ENCODE data around the gene PSMC3IP.
"Not testable (repeated sequence)": the region's sequence is repeated elsewhere in the genome, so short reads cannot be mapped to it uniquely, and the experiment has no call there.

PSMC3IP gene

GRCh38 chr17:42577532-42578281 is at the start of gene PSMC3IP:
PSMC3IP (minus strand) TSS chr17:42577729; CDS start chr17:42577686, 43 bp downstream.
- Histone ChIP-seq H3K36me3 (ENCODE audit: control insufficient read depth in 1 of 2, insufficient read depth in 2 of 2, low read length in 2 of 2) (peaks cover 42 to 59% of the 10 kb centered on the region in 2 donors), H3K27me3 (ENCODE audit: control insufficient read depth in 1 of 2, insufficient read depth in 2 of 2, low read length in 2 of 2) (no peaks in the 10 kb centered on the region), H3K9me3 (ENCODE audit: control insufficient read depth in 1 of 2, low read length in 2 of 2) (no peaks in the 10 kb centered on the region), H3K4me1 (ENCODE audit: control insufficient read depth in 1 of 2, insufficient read depth in 2 of 2, low read length in 2 of 2) (peaks cover 17 to 22% of the 10 kb centered on the region in 2 donors), H3K9ac (ENCODE audit: low read depth in 1 of 2, low read length in 2 of 2) (peak within 1 kb of the TSS; percentile 77 to 95), H3K4me3 (ENCODE audit: low read depth in 1 of 2, low read length in 2 of 2) (peak within 1 kb of the TSS; percentile 89 to 95), H3K27ac (ENCODE audit: low read depth, low read length) (peak within 1 kb of the TSS; percentile 74)

- no peaks in the 10 kb centered on the region for H3K9me3 ChIP-seq (ENCODE audit: control insufficient read depth in 1 of 2, low read length in 2 of 2)
- H3K36me3 ChIP-seq (ENCODE audit: control insufficient read depth in 1 of 2, insufficient read depth in 2 of 2, low read length in 2 of 2), result no peaks in the 10 kb centered on the region
- peak overlapping the region in 1 of 2 donors; percentile 36 for H3K9ac ChIP-seq (ENCODE audit: low read depth in 1 of 2, low read length in 2 of 2)
- peak overlapping the region; percentile 67 for H3K27ac ChIP-seq (ENCODE audit: low read depth, low read length)
- H3K4me1 ChIP-seq (ENCODE audit: control insufficient read depth in 1 of 2, insufficient read depth in 2 of 2, low read length in 2 of 2), result peaks cover 12 to 14% of the 10 kb centered on the region in 2 donors
- H3K27me3 ChIP-seq (ENCODE audit: control insufficient read depth in 1 of 2, insufficient read depth in 2 of 2, low read length in 2 of 2), result no peaks in the 10 kb centered on the region
- H3K4me3 ChIP-seq (ENCODE audit: low read depth in 1 of 2, low read length in 2 of 2), result peak overlapping the region in 1 of 2 donors; percentile 12
These were observed 46.4 kb upstream of the PSMC3IP start for GRCh38 chr17:42623732-42624596.

- Histone ChIP-seq H3K27ac (ENCODE audit: low read depth, low read length) (no peak overlapping the region), H3K4me3 (ENCODE audit: low read depth in 1 of 2, low read length in 2 of 2) (no peak overlapping the region), H3K9me3 (ENCODE audit: control insufficient read depth in 1 of 2, low read length in 2 of 2) (no peaks in the 10 kb centered on the region), H3K27me3 (ENCODE audit: control insufficient read depth in 1 of 2, insufficient read depth in 2 of 2, low read length in 2 of 2) (no peaks in the 10 kb centered on the region), H3K36me3 (ENCODE audit: control insufficient read depth in 1 of 2, insufficient read depth in 2 of 2, low read length in 2 of 2) (no peaks in the 10 kb centered on the region), H3K4me1 (ENCODE audit: control insufficient read depth in 1 of 2, insufficient read depth in 2 of 2, low read length in 2 of 2) (peaks cover 18 to 21% of the 10 kb centered on the region in 2 donors), H3K9ac (ENCODE audit: low read depth in 1 of 2, low read length in 2 of 2) (no peak overlapping the region)
These were observed 45.7 kb upstream of the PSMC3IP start for GRCh38 chr17:42623271-42623670.

GRCh38 chr17:42621987-42622386 is 44.5 kb upstream of the PSMC3IP start:
- not testable (repeated sequence) for H3K36me3 ChIP-seq (ENCODE audit: control insufficient read depth in 1 of 2, insufficient read depth in 2 of 2, low read length in 2 of 2); H3K27me3 ChIP-seq (ENCODE audit: control insufficient read depth in 1 of 2, insufficient read depth in 2 of 2, low read length in 2 of 2); H3K4me3 ChIP-seq (ENCODE audit: low read depth in 1 of 2, low read length in 2 of 2); H3K9me3 ChIP-seq (ENCODE audit: control insufficient read depth in 1 of 2, low read length in 2 of 2); H3K9ac ChIP-seq (ENCODE audit: low read depth in 1 of 2, low read length in 2 of 2); H3K27ac ChIP-seq (ENCODE audit: low read depth, low read length)
- H3K4me1 ChIP-seq (ENCODE audit: control insufficient read depth in 1 of 2, insufficient read depth in 2 of 2, low read length in 2 of 2), result peaks cover 20 to 22% of the 10 kb centered on the region in 2 donors

- peaks cover 9 to 25% of the 10 kb centered on the region in 2 donors for H3K36me3 ChIP-seq (ENCODE audit: control insufficient read depth in 1 of 2, insufficient read depth in 2 of 2, low read length in 2 of 2)
- H3K9ac ChIP-seq (ENCODE audit: low read depth in 1 of 2, low read length in 2 of 2), result peak overlapping the region; percentile 10 to 51
- peak overlapping the region; percentile 3 to 55 for H3K4me3 ChIP-seq (ENCODE audit: low read depth in 1 of 2, low read length in 2 of 2)
- H3K9me3 ChIP-seq (ENCODE audit: control insufficient read depth in 1 of 2, low read length in 2 of 2), result no peaks in the 10 kb centered on the region
- peak overlapping the region; percentile 25 for H3K27ac ChIP-seq (ENCODE audit: low read depth, low read length)
- H3K4me1 ChIP-seq (ENCODE audit: control insufficient read depth in 1 of 2, insufficient read depth in 2 of 2, low read length in 2 of 2), result peaks cover 14 to 17% of the 10 kb centered on the region in 2 donors
- no peaks in the 10 kb centered on the region for H3K27me3 ChIP-seq (ENCODE audit: control insufficient read depth in 1 of 2, insufficient read depth in 2 of 2, low read length in 2 of 2)
These were observed 41.1 kb upstream of the PSMC3IP start for GRCh38 chr17:42618442-42619150.

- Histone ChIP-seq H3K27ac (ENCODE audit: low read depth, low read length) (no peak overlapping the region), H3K4me3 (ENCODE audit: low read depth in 1 of 2, low read length in 2 of 2) (no peak overlapping the region), H3K9me3 (ENCODE audit: control insufficient read depth in 1 of 2, low read length in 2 of 2) (no peaks in the 10 kb centered on the region), H3K27me3 (ENCODE audit: control insufficient read depth in 1 of 2, insufficient read depth in 2 of 2, low read length in 2 of 2) (no peaks in the 10 kb centered on the region), H3K9ac (ENCODE audit: low read depth in 1 of 2, low read length in 2 of 2) (peak overlapping the region in 1 of 2 donors; percentile 51), H3K36me3 (ENCODE audit: control insufficient read depth in 1 of 2, insufficient read depth in 2 of 2, low read length in 2 of 2) (peaks cover 10 to 30% of the 10 kb centered on the region in 2 donors), H3K4me1 (ENCODE audit: control insufficient read depth in 1 of 2, insufficient read depth in 2 of 2, low read length in 2 of 2) (peaks cover 11 to 16% of the 10 kb centered on the region in 2 donors)
These were observed 40.5 kb upstream of the PSMC3IP start for GRCh38 chr17:42617956-42618431.

- Histone ChIP-seq H3K4me1 (ENCODE audit: control insufficient read depth in 1 of 2, insufficient read depth in 2 of 2, low read length in 2 of 2) (peaks cover 11% of the 10 kb centered on the region in 2 donors), H3K27me3 (ENCODE audit: control insufficient read depth in 1 of 2, insufficient read depth in 2 of 2, low read length in 2 of 2) (no peaks in the 10 kb centered on the region), H3K27ac (ENCODE audit: low read depth, low read length) (no peak overlapping the region), H3K9ac (ENCODE audit: low read depth in 1 of 2, low read length in 2 of 2) (no peak overlapping the region), H3K4me3 (ENCODE audit: low read depth in 1 of 2, low read length in 2 of 2) (no peak overlapping the region), H3K9me3 (ENCODE audit: control insufficient read depth in 1 of 2, low read length in 2 of 2) (no peaks in the 10 kb centered on the region), H3K36me3 (ENCODE audit: control insufficient read depth in 1 of 2, insufficient read depth in 2 of 2, low read length in 2 of 2) (peaks cover 15 to 41% of the 10 kb centered on the region in 2 donors)
These were observed 36.3 kb upstream of the PSMC3IP start for GRCh38 chr17:42613699-42614295.

- H3K27me3 ChIP-seq (ENCODE audit: control insufficient read depth in 1 of 2, insufficient read depth in 2 of 2, low read length in 2 of 2), result no peaks in the 10 kb centered on the region
- no peak overlapping the region for H3K27ac ChIP-seq (ENCODE audit: low read depth, low read length)
- peaks cover 15 to 41% of the 10 kb centered on the region in 2 donors for H3K36me3 ChIP-seq (ENCODE audit: control insufficient read depth in 1 of 2, insufficient read depth in 2 of 2, low read length in 2 of 2)
- no peak overlapping the region for H3K9ac ChIP-seq (ENCODE audit: low read depth in 1 of 2, low read length in 2 of 2)
- H3K4me3 ChIP-seq (ENCODE audit: low read depth in 1 of 2, low read length in 2 of 2), result no peak overlapping the region
- H3K4me1 ChIP-seq (ENCODE audit: control insufficient read depth in 1 of 2, insufficient read depth in 2 of 2, low read length in 2 of 2), result peaks cover 13 to 17% of the 10 kb centered on the region in 2 donors
- no peaks in the 10 kb centered on the region for H3K9me3 ChIP-seq (ENCODE audit: control insufficient read depth in 1 of 2, low read length in 2 of 2)
These were observed 34.5 kb upstream of the PSMC3IP start for GRCh38 chr17:42612013-42612412.

Measured in duodenal mucosa (tissue), 2 donors.